ENCODE measurements around the gene IMMP2L.

- no peak for TF ChIP-seq CTCF (IDR thresholded peaks at IDR 0.05)
- no peak for TF ChIP-seq EZH2 (IDR thresholded peaks at IDR 0.05)
Measured at GRCh38 chr7:111594602-111595001, 32.3 kb upstream of the IMMP2L start.
